ENCODE results near the gene ZNF608. TPM values are rescaled to one million over a fixed set of nuclear protein-coding genes. Genes with fewer than 3 reads are reported as not detected.

The ZNF608 gene
- total and polyA plus RNA-seq, 11 donors, result 3.3 to 26.7 (median 10.1) TPM

- TF ChIP-seq POLR2A (IDR thresholded peaks at IDR 0.05), result no peak
- no peak for TF ChIP-seq CTCF (IDR thresholded peaks at IDR 0.05)
- ATAC-seq (no peak), DNase-seq (no peak)
- WGBS, 4 donors, result 95 to 100% (median 98%) methylated on average over 3 of the region's 3 CpGs
- Histone ChIP-seq H3K36me3 (no peaks in the 10 kb centered on the region), H3K27ac (no peak overlapping the region), H3K4me1 (no peaks in the 10 kb centered on the region), H3K27me3 (no peaks in the 10 kb centered on the region), H3K4me3 (no peak overlapping the region), H3K9me3 (peaks cover 0 to 9% (median 0%) of the 10 kb centered on the region in 12 donors)
- intact Hi-C loops (cut with DNase I), result no loop called here
Measured at GRCh38 chr5:124783285-124783684, 36.8 kb upstream of the ZNF608 start.

GRCh38 chr5:124782262-124782661 lies 35.8 kb upstream of the ZNF608 start:
- DNase-seq (no peak), ATAC-seq (no peak)
- Histone ChIP-seq H3K36me3 (no peaks in the 10 kb centered on the region), H3K4me3 (no peak overlapping the region), H3K27ac (no peak overlapping the region), H3K4me1 (no peaks in the 10 kb centered on the region), H3K27me3 (no peaks in the 10 kb centered on the region), H3K9me3 (peaks cover 0 to 9% (median 0%) of the 10 kb centered on the region in 12 donors)
- 97 to 99% (median 98%) methylated on average over 1 of the region's 1 CpG for WGBS, 4 donors
- TF ChIP-seq POLR2A (IDR thresholded peaks at IDR 0.05), result no peak
- intact Hi-C loops (cut with DNase I), result no loop called here

- Histone ChIP-seq H3K4me3 (no peak overlapping the region), H3K4me1 (no peaks in the 10 kb centered on the region), H3K9me3 (peaks cover 0 to 9% (median 0%) of the 10 kb centered on the region in 12 donors), H3K36me3 (no peaks in the 10 kb centered on the region), H3K27me3 (no peaks in the 10 kb centered on the region), H3K27ac (no peak overlapping the region)
- 87 to 92% (median 91%) methylated on average over 4 of the region's 4 CpGs for WGBS, 4 donors
- ATAC-seq (no peak), DNase-seq (no peak)
- TF ChIP-seq POLR2A (IDR thresholded peaks at IDR 0.05) (no peak), CTCF (IDR thresholded peaks at IDR 0.05) (no peak)
- intact Hi-C loops (cut with DNase I), result no loop called here
Measured at GRCh38 chr5:124780011-124780410, 33.6 kb upstream of the ZNF608 start.

GRCh38 chr5:124773315-124774311 lies 27.2 kb upstream of the ZNF608 start:
- Histone ChIP-seq H3K27ac (no peak overlapping the region), H3K27me3 (no peaks in the 10 kb centered on the region), H3K4me1 (peaks cover 0 to 8% (median 0%) of the 10 kb centered on the region in 12 donors), H3K4me3 (no peak overlapping the region), H3K9me3 (no peaks in the 10 kb centered on the region), H3K36me3 (no peaks in the 10 kb centered on the region)
- intact Hi-C loops (cut with DNase I), result no loop called here
- TF ChIP-seq POLR2A (IDR thresholded peaks at IDR 0.05) (no peak), CTCF (IDR thresholded peaks at IDR 0.05) (no peak)
- DNase-seq (no peak), ATAC-seq (no peak)
- 83 to 90% (median 85%) methylated on average over 5 of the region's 5 CpGs for WGBS, 4 donors
